Testis (tissue), 2 donors: ENCODE measurements around the gene KRT6B.

Source experiments
- POLR2A ChIP-seq: fragments of 450-650 bp; IDR thresholded peaks from one replicate; pipeline ENCODE4 v1.6.1; 2017; ENCODE audit warnings: antibody characterized with exemption, mild to moderate bottlenecking, moderate library complexity
- TF ChIP-seq, protein P1 (sequence below), 3 experiments: fragments of 450-650 bp in 2 of 3; fragments of 200-600 bp in 1 of 3; sonication (generic) in 1 of 3; IDR thresholded peaks; one replicate each; pipeline ENCODE4 v1.5.1; 2016 to 2019; ENCODE audit warnings: antibody characterized with exemption in 3 of 3, mild to moderate bottlenecking in 2 of 3, moderate library complexity in 1 of 3

DNA sequence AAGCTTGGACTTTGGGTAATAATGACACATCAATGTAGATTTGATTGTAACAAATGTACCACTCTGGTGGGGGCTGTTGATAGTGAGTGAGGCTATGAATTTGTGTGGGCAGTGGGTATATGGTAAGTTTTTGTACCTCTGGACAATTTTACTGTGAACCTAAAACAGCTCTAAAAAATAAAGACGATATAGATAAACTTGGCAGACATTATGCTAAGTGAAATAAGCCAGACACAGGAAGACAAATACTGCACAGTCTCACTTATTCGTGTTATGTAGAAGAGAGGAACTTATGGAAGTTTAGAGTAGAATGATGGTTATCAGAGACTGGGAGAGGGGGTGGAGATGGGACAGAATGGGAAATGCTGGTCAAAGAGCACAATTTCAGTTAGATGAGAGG lies 13.0 kb upstream of the KRT6B start:
- TF ChIP-seq, protein P1, sequence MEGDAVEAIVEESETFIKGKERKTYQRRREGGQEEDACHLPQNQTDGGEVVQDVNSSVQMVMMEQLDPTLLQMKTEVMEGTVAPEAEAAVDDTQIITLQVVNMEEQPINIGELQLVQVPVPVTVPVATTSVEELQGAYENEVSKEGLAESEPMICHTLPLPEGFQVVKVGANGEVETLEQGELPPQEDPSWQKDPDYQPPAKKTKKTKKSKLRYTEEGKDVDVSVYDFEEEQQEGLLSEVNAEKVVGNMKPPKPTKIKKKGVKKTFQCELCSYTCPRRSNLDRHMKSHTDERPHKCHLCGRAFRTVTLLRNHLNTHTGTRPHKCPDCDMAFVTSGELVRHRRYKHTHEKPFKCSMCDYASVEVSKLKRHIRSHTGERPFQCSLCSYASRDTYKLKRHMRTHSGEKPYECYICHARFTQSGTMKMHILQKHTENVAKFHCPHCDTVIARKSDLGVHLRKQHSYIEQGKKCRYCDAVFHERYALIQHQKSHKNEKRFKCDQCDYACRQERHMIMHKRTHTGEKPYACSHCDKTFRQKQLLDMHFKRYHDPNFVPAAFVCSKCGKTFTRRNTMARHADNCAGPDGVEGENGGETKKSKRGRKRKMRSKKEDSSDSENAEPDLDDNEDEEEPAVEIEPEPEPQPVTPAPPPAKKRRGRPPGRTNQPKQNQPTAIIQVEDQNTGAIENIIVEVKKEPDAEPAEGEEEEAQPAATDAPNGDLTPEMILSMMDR (IDR thresholded peaks at IDR 0.05), result no peak
- no peak for TF ChIP-seq POLR2A
